Neural crest cell (in vitro differentiated cells): Measurements from ENCODE around the gene DENND5A. TPM values are rescaled to one million over a fixed set of nuclear protein-coding genes. Genes with fewer than 3 reads are reported as not detected.
"Not testable (repeated sequence)": the region's sequence is repeated elsewhere in the genome, so short reads cannot be mapped to it uniquely, and the experiment has no call there.

Experiments
- DNase-seq: peaks from one replicate; pipeline ENCODE4 v3.0.0; 2021; ENCODE audit warnings: low read depth, mixed read lengths, low spot score
- H3K27ac Mint-ChIP-seq: one replicate; pipeline ENCODE4 v1.8.0; 2021; ENCODE audit warnings: mild to moderate bottlenecking, mixed read lengths; ENCODE audit not compliant: unreplicated experiment
- H3K27me3 Mint-ChIP-seq: 2 replicates; pipeline ENCODE4 v1.8.0; 2021; ENCODE audit warnings: low read depth, mild to moderate bottlenecking, mixed read lengths
- H3K36me3 Mint-ChIP-seq: 2 replicates; pipeline ENCODE4 v1.8.0; 2021; ENCODE audit warnings: low read depth, mild to moderate bottlenecking, mixed read lengths
- H3K4me1 Mint-ChIP-seq: 2 replicates; pipeline ENCODE4 v1.8.0; 2021; ENCODE audit warnings: mixed read lengths
- H3K4me3 Mint-ChIP-seq: one replicate; pipeline ENCODE4 v1.8.0; 2021; ENCODE audit warnings: mild to moderate bottlenecking, mixed read lengths
- H3K9me3 Mint-ChIP-seq: 2 replicates; pipeline ENCODE4 v1.8.0; 2021; ENCODE audit warnings: mixed read lengths
- total RNA-seq: library from RNA; stranded (reverse); gene quantifications from 2 replicates; pipeline ENCODE4 v1.2.1, GENCODE V29; 2021
- TF ChIP-seq, protein P1 (sequence below): fragments of 200-600 bp; sonication (generic); conservative IDR thresholded peaks from 2 replicates; pipeline ENCODE4 v1.5.0; 2021; ENCODE audit warnings: antibody characterized with exemption, mild to moderate bottlenecking

Gene DENND5A
- total RNA-seq, 1 donor from 2014 or later, result 116 TPM

DNA sequence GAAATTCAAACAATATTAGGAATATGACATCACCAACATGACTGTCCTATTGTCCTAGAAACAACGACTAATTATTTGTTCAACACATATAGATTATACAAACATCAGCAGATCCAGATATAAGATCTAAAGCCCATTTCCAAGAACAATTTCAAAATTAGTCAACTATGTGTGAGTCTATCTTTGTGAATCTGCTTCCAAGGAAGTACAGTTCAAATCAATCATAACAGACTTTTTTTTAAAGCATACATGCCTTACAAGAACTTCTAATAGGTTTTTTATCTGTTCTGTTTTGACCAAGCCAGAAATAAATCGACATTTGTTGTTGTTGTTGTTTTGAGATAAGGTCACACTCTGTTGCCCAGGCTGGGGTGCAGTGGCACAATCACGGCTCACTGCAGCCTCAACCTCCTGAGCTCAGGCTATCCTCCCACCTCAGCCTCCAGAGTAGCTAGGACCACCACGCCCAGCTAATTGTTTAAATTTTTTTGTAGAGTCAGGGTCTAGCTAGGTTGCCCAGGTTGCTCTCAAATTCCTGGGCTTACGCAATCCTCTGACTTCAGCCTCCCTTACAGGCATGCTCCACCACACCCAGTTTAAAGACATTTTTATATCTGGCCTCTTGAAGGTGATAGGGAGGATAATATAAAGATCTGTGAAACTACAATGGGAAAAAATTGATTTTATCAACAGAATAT, 54.8 kb downstream of the DENND5A start:
- Mint-ChIP-seq H3K36me3 (no peaks in the 10 kb centered on the region), H3K27ac (no peak overlapping the region)

DNA sequence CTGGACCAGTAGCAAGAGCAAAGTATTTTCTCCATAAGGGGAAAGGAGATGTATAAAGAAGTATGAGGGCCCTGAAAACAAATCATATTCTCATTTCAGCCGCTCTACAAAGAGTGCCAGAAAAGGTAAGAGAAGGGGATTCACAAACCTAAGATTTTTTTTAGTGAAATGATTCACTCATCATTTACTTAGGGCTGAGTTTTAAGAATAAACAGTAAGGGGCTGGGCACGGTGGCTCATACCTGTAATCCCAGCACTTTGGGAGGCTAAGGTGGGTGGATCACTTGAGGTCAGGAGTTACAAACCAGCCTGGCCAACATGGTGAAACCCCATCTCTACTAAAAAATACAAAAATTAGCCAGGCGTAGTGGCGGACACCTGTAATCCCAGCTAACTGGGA, 55.5 kb downstream of the DENND5A start:
- H3K9me3 Mint-ChIP-seq, DNase-seq, H3K36me3 Mint-ChIP-seq, H3K27me3 Mint-ChIP-seq, H3K27ac Mint-ChIP-seq, H3K4me3 Mint-ChIP-seq: not testable (repeated sequence)
- H3K4me1 Mint-ChIP-seq, result peaks cover 17% of the 10 kb centered on the region

More for the DNA sequence above, 54.8 kb downstream of the DENND5A start:
- no peaks in the 10 kb centered on the region for H3K9me3 Mint-ChIP-seq
- TF ChIP-seq, protein P1, sequence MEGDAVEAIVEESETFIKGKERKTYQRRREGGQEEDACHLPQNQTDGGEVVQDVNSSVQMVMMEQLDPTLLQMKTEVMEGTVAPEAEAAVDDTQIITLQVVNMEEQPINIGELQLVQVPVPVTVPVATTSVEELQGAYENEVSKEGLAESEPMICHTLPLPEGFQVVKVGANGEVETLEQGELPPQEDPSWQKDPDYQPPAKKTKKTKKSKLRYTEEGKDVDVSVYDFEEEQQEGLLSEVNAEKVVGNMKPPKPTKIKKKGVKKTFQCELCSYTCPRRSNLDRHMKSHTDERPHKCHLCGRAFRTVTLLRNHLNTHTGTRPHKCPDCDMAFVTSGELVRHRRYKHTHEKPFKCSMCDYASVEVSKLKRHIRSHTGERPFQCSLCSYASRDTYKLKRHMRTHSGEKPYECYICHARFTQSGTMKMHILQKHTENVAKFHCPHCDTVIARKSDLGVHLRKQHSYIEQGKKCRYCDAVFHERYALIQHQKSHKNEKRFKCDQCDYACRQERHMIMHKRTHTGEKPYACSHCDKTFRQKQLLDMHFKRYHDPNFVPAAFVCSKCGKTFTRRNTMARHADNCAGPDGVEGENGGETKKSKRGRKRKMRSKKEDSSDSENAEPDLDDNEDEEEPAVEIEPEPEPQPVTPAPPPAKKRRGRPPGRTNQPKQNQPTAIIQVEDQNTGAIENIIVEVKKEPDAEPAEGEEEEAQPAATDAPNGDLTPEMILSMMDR, result no peak
- no peaks in the 10 kb centered on the region for H3K27me3 Mint-ChIP-seq
- no peak overlapping the region for H3K4me3 Mint-ChIP-seq
- H3K4me1 Mint-ChIP-seq, result peaks cover 22% of the 10 kb centered on the region
- DNase-seq, result no peak

- DNase-seq, result no peak
- H3K4me1 Mint-ChIP-seq, result peaks cover 13% of the 10 kb centered on the region
- no peak overlapping the region for H3K4me3 Mint-ChIP-seq
- H3K27me3 Mint-ChIP-seq, result no peaks in the 10 kb centered on the region
- TF ChIP-seq, protein P1, result no peak
- no peaks in the 10 kb centered on the region for H3K9me3 Mint-ChIP-seq
- H3K36me3 Mint-ChIP-seq, result no peaks in the 10 kb centered on the region
- H3K27ac Mint-ChIP-seq, result no peak overlapping the region
Measured at GRCh38 chr11:9208726-9209501, 56.2 kb downstream of the DENND5A start.

- no peaks in the 10 kb centered on the region for H3K9me3 Mint-ChIP-seq
- H3K27ac Mint-ChIP-seq, result peak overlapping the region; percentile 32
- DNase-seq, result no peak
- peaks cover 13% of the 10 kb centered on the region for H3K4me1 Mint-ChIP-seq
- H3K36me3 Mint-ChIP-seq, result no peaks in the 10 kb centered on the region
- no peaks in the 10 kb centered on the region for H3K27me3 Mint-ChIP-seq
- TF ChIP-seq, protein P1, result no peak
- H3K4me3 Mint-ChIP-seq, result no peak overlapping the region
Measured at GRCh38 chr11:9207229-9207628, 57.9 kb downstream of the DENND5A start.

- H3K27ac Mint-ChIP-seq, result no peak overlapping the region
- TF ChIP-seq, protein P1, result no peak
- H3K9me3 Mint-ChIP-seq, result no peaks in the 10 kb centered on the region
- H3K4me3 Mint-ChIP-seq, result no peak overlapping the region
- H3K4me1 Mint-ChIP-seq, result peaks cover 13% of the 10 kb centered on the region
- no peaks in the 10 kb centered on the region for H3K36me3 Mint-ChIP-seq
- no peak for DNase-seq
- no peaks in the 10 kb centered on the region for H3K27me3 Mint-ChIP-seq
Measured at GRCh38 chr11:9206496-9206895, 58.7 kb downstream of the DENND5A start.

DNA sequence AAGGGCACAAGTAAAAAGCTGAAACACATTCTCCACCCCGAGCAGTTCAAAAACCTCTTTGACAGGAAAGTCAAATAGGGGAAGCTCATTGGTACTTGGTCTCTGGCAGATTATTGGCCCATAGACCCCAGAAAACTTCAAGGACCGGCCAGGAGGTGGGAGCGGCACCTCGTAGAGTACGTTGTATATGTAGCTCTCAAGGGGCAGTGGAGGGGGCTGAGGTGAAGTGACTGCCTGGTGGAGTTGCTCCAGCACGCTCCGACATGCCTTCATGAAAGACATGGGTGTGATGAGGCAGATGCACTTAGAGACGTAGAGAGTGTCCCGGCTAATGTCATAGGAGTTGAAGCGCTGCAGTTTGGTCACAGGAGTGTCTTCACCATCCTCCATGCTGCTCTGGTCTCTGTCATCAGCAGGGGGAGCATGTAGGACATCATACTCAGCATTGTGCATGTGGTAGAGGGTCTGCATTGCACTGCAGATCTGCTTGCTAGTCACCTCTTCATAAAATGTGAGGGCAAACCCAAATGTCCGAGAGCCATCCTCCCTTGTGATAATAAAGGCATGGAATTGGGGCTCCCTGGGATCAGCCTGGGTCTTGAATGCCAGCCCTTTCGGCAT, 61.3 kb downstream of the DENND5A start:
- H3K27me3 Mint-ChIP-seq, result no peaks in the 10 kb centered on the region
- TF ChIP-seq, protein P1, result no peak
- H3K9me3 Mint-ChIP-seq, result no peaks in the 10 kb centered on the region
- no peaks in the 10 kb centered on the region for H3K36me3 Mint-ChIP-seq
- DNase-seq, result no peak
- no peak overlapping the region for H3K4me3 Mint-ChIP-seq
- peaks cover 5% of the 10 kb centered on the region for H3K4me1 Mint-ChIP-seq
- no peak overlapping the region for H3K27ac Mint-ChIP-seq
